GM20000 (cell line): ENCODE measurements around the gene ZNF358.

ENCODE experiments used
- DNase-seq: peaks from one replicate; pipeline ENCODE4 v3.0.0; 2012; ENCODE audit warnings: low spot score
- CTCF ChIP-seq: IDR thresholded peaks from 2 replicates; pipeline ENCODE4 v1.5.1; 2012; ENCODE audit warnings: mild to moderate bottlenecking, control low read depth; ENCODE audit errors: extremely low read depth, missing control alignments

ZNF358 gene

DNA sequence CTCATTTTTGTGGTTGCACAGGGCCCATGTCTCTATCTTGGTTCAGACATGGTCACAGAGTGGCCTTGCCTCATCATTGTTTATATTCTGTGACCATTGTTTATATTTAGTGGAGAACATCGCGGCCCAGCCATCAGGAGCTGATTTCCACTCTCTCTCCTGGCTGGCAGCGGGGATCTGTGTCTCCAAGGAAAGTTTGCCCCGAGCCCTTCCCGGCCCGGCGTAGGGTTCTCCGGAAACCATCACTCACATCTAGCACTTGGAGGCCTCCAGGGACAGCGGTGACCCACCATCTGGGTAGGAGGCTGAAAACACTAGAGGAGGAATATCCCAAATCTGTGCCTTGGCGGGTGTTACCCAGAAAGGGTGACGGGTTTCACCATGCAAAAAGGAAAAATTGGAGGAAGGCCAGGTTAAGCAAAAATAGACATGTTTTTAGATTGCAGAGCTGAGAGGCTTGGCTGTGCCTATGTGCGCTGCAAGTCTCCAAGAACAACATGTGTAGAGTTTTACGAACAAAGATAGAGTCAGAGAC lies 726 bp upstream of the ZNF358 start:
- DNase-seq: no peak
- no peak for TF ChIP-seq CTCF

- DNase-seq: peak; percentile 56
- no peak for TF ChIP-seq CTCF
Measured at GRCh38 chr19:7516333-7516732, 430 bp downstream of the ZNF358 start.

DNA sequence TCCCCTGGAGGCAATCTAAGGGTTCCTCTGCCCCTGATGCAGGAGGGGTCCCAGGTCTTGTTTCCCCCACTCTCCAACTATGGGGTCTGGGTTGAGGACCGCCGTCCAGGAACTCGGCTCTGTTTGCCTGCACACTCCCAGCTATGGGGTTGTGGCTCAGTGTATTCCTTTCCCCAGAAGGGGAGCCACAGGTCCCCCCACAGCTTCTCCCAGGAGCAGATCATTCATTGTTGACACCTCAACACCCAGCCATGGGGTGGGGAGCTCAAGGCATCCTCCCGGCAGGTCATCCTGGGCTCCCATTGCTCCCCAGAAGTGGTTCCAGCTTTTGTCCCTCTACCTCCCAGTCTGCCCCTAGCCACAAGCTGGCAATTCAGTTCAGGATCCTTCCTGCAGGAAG lies 975 bp downstream of the ZNF358 start:
- TF ChIP-seq CTCF: no peak
- DNase-seq: no peak

DNA sequence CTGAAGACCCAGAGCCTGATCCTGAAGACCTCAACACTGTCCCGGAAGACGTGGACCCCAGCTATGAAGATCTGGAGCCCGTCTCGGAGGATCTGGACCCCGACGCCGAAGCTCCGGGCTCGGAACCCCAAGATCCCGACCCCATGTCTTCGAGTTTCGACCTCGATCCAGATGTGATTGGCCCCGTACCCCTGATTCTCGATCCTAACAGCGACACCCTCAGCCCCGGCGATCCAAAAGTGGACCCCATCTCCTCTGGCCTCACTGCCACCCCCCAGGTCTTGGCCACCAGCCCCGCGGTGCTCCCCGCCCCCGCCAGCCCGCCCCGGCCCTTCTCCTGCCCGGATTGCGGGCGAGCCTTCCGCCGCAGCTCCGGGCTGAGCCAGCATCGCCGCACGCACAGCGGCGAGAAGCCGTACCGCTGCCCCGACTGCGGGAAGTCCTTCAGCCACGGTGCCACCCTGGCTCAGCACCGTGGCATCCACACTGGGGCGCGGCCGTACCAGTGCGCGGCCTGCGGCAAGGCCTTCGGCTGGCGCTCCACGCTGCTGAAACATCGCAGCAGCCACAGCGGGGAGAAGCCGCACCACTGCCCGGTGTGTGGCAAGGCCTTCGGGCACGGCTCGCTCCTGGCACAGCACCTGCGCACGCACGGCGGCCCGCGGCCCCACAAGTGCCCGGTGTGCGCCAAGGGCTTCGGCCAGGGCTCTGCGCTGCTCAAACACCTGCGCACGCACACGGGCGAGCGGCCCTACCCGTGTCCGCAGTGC lies 3.6 kb downstream of the ZNF358 start:
- DNase-seq: no peak
- no peak for TF ChIP-seq CTCF

DNA sequence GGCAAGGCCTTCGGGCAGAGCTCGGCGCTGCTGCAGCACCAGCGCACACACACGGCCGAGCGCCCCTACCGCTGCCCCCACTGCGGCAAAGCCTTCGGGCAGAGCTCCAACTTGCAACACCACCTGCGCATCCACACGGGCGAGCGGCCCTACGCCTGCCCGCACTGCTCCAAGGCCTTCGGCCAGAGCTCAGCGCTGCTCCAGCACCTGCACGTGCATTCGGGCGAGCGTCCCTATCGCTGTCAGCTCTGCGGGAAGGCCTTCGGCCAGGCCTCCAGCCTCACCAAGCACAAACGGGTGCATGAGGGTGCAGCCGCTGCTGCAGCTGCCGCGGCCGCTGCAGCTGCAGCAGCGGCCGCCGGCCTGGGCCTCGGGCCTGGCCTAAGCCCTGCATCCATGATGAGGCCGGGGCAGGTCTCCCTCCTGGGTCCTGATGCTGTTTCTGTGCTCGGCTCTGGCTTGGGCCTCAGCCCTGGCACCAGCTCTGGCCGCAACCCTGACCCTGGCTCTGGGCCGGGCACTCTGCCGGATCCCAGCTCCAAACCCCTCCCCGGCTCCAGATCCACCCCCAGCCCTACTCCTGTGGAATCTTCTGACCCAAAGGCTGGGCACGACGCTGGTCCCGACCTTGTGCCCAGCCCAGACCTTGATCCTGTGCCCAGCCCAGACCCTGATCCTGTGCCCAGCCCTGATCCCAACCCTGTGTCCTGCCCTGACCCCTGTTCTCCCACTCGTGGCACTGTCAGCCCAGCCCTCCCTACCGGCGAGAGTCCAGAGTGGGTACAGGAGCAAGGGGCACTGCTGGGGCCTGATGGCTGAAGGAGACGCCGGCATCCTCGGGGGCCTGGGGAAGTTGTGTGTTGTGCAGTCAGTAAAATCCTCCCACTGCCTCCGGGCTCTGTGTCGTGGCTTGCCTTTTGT lies 4.5 kb downstream of the ZNF358 start:
- no peak for DNase-seq
- TF ChIP-seq CTCF: no peak

GRCh38 chr19:7521551-7522071 lies 5.7 kb downstream of the ZNF358 start:
- TF ChIP-seq CTCF: no peak
- no peak for DNase-seq
